HepG2 (cell line): ENCODE data around the gene COMMD7.

Experiments
- EZH2 ChIP-seq: conservative IDR thresholded peaks from 2 replicates; pipeline ENCODE4 v1.6.1; 2012; ENCODE audit warnings: mild to moderate bottlenecking, low read depth, low read length, moderate library complexity
- MYC ChIP-seq: sonication (generic); formaldehyde crosslinking; IDR thresholded peaks from 2 replicates; pipeline ENCODE4 v1.9.0; 2021; ENCODE audit warnings: missing genetic modification reagents, borderline replicate concordance
- POLR2A ChIP-seq, 2 experiments: IDR thresholded peaks; 2 replicates each; pipeline ENCODE4 v1.6.1; 2011; ENCODE audit warnings: low read depth in 2 of 2, low read length in 2 of 2, mild to moderate bottlenecking in 1 of 2, moderate library complexity in 1 of 2; ENCODE audit not compliant: insufficient read depth in 1 of 2
- USF2 ChIP-seq, 2 experiments: sonication (generic) in 1 of 2; formaldehyde crosslinking in 1 of 2; IDR thresholded peaks; 2 replicates each; pipeline versions ENCODE4 v1.5.1 to v1.6.1; 2011 to 2020; ENCODE audit warnings: borderline replicate concordance in 1 of 2, low read depth in 1 of 2, low read length in 1 of 2, mild to moderate bottlenecking in 1 of 2, missing genetic modification reagents in 1 of 2, moderate library complexity in 1 of 2
- ZKSCAN1 ChIP-seq: fragments of 150-350 bp; IDR thresholded peaks from 2 replicates; pipeline ENCODE4 v1.6.1; 2014; ENCODE audit warnings: low read length
- ZNF10 ChIP-seq: sonication (generic); formaldehyde crosslinking; IDR thresholded peaks from 2 replicates; pipeline ENCODE4 v1.4.0; 2020; ENCODE audit warnings: mild to moderate bottlenecking, low read depth, missing genetic modification reagents, borderline replicate concordance
- ZNF24 ChIP-seq: fragments of 450-650 bp; IDR thresholded peaks from 2 replicates; pipeline ENCODE4 v1.6.1; 2017; ENCODE audit warnings: antibody characterized with exemption, mild to moderate bottlenecking
- ZNF326 ChIP-seq: sonication (generic); formaldehyde crosslinking; IDR thresholded peaks from 2 replicates; pipeline ENCODE4 v1.4.0; 2020; ENCODE audit warnings: missing genetic modification reagents, borderline replicate concordance
- ZNF335 ChIP-seq: sonication (generic); formaldehyde crosslinking; IDR thresholded peaks from 2 replicates; pipeline ENCODE4 v1.4.0; 2020; ENCODE audit warnings: missing genetic modification reagents
- ZNF432 ChIP-seq: sonication (generic); formaldehyde crosslinking; IDR thresholded peaks from 2 replicates; pipeline ENCODE4 v1.5.0; 2020; ENCODE audit warnings: missing genetic modification reagents, mild to moderate bottlenecking, borderline replicate concordance
- TF ChIP-seq, protein P1 (sequence below): sonication (generic); formaldehyde crosslinking; IDR thresholded peaks from 2 replicates; pipeline ENCODE4 v1.9.0; 2021; ENCODE audit warnings: missing genetic modification reagents, borderline replicate concordance

- TF ChIP-seq MYC (CRISPR knock-in tag) (no peak), EZH2 (no peak), POLR2A (IDR thresholded peaks at IDR 0.05; ENCODE audit: insufficient read depth in 1 of 2, low read depth in 2 of 2, low read length in 2 of 2) (no peak), ZNF24 (no peak), ZNF335 (no peak), ZNF10 (CRISPR knock-in tag) (no peak), USF2 (IDR thresholded peaks at IDR 0.05; ENCODE audit: low read depth, low read length) (no peak), USF2 (CRISPR knock-in tag; IDR thresholded peaks at IDR 0.05; ENCODE audit: borderline replicate concordance) (no peak), ZKSCAN1 (no peak), ZNF432 (CRISPR knock-in tag) (no peak), ZNF326 (no peak)
- TF ChIP-seq, protein P1, sequence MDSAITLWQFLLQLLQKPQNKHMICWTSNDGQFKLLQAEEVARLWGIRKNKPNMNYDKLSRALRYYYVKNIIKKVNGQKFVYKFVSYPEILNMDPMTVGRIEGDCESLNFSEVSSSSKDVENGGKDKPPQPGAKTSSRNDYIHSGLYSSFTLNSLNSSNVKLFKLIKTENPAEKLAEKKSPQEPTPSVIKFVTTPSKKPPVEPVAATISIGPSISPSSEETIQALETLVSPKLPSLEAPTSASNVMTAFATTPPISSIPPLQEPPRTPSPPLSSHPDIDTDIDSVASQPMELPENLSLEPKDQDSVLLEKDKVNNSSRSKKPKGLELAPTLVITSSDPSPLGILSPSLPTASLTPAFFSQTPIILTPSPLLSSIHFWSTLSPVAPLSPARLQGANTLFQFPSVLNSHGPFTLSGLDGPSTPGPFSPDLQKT (CRISPR knock-in tag) = no peak
These were observed 8.6 kb upstream of the COMMD7 start for GRCh38 chr20:32751702-32752457.
